ENCODE data around the gene IFNB1.

Gene IFNB1

GRCh38 chr9:21077781-21078180 is at the start of gene IFNB1:
TSS of gene IFNB1 (minus strand) at chr9:21077942. CDS start at chr9:21077869, 73 bp downstream.
- no peak for DNase-seq (ENCODE audit: low read depth, low spot score)

- DNase-seq (ENCODE audit: low read depth, low spot score) = no peak
Measured at GRCh38 chr9:21121595-21122251, 44.0 kb upstream of the IFNB1 start.

GRCh38 chr9:21121079-21121478 is 43.3 kb upstream of the IFNB1 start:
- no peak for DNase-seq (ENCODE audit: low read depth, low spot score)

GRCh38 chr9:21119093-21119770 is 41.5 kb upstream of the IFNB1 start:
- no peak for DNase-seq (ENCODE audit: low read depth, low spot score)

- DNase-seq (ENCODE audit: low read depth, low spot score) = no peak
Measured at GRCh38 chr9:21114311-21114710, 36.6 kb upstream of the IFNB1 start.

GRCh38 chr9:21110708-21111576 is 33.2 kb upstream of the IFNB1 start:
- no peak for DNase-seq (ENCODE audit: low read depth, low spot score)

GRCh38 chr9:21104787-21105186 is 27.0 kb upstream of the IFNB1 start:
- DNase-seq (ENCODE audit: low read depth, low spot score) = no peak

- DNase-seq (ENCODE audit: low read depth, low spot score) = no peak
Measured at GRCh38 chr9:21102305-21102704, 24.6 kb upstream of the IFNB1 start.

GRCh38 chr9:21097817-21098216 is 20.1 kb upstream of the IFNB1 start:
- DNase-seq (ENCODE audit: low read depth, low spot score) = no peak

- DNase-seq (ENCODE audit: low read depth, low spot score) = no peak
Measured at GRCh38 chr9:21096901-21097255, 19.1 kb upstream of the IFNB1 start.

- no peak for DNase-seq (ENCODE audit: low read depth, low spot score)
Measured at GRCh38 chr9:21096172-21096900, 18.6 kb upstream of the IFNB1 start.

GRCh38 chr9:21095561-21095960 is 17.8 kb upstream of the IFNB1 start:
- DNase-seq (ENCODE audit: low read depth, low spot score) = no peak

GRCh38 chr9:21086538-21086937 is 8.8 kb upstream of the IFNB1 start:
- DNase-seq (ENCODE audit: low read depth, low spot score) = no peak

GRCh38 chr9:21085005-21085404 is 7.3 kb upstream of the IFNB1 start:
- DNase-seq (ENCODE audit: low read depth, low spot score) = no peak

GRCh38 chr9:21084242-21084850 is 6.6 kb upstream of the IFNB1 start:
- no peak for DNase-seq (ENCODE audit: low read depth, low spot score)

GRCh38 chr9:21082671-21083070 is 4.9 kb upstream of the IFNB1 start:
- DNase-seq (ENCODE audit: low read depth, low spot score) = no peak

GRCh38 chr9:21081999-21082398 is 4.3 kb upstream of the IFNB1 start:
- no peak for DNase-seq (ENCODE audit: low read depth, low spot score)

- DNase-seq (ENCODE audit: low read depth, low spot score) = no peak
Measured at GRCh38 chr9:21081451-21081850, 3.7 kb upstream of the IFNB1 start.

GRCh38 chr9:21080793-21081192 is 3.1 kb upstream of the IFNB1 start:
- DNase-seq (ENCODE audit: low read depth, low spot score) = no peak

- DNase-seq (ENCODE audit: low read depth, low spot score) = no peak
Measured at GRCh38 chr9:21078702-21079101, 960 bp upstream of the IFNB1 start.

- DNase-seq (ENCODE audit: low read depth, low spot score) = no peak
Measured at GRCh38 chr9:21075484-21075883, 2.3 kb downstream of the IFNB1 start.

Data from activated CD4-positive, CD25-positive, alpha-beta regulatory T cell treated with anti-CD3 and anti-CD28 coated beads, Interleukin-2, amount 50 U/mL, for 16 hours (primary cell).